H9 (cell line): ENCODE results near the gene TERB1. TPM values are rescaled to one million over a fixed set of nuclear protein-coding genes. Genes with fewer than 3 reads are reported as not detected.

Experiments used
- DNase-seq: peaks from one replicate; pipeline ENCODE4 v3.0.0-alpha.2; 2017
- H2AFZ ChIP-seq: one replicate; pipeline ENCODE4 v1.6.1; 2013; ENCODE audit warnings: mild to moderate bottlenecking, low read length, control low read depth, moderate library complexity
- H2AK5ac ChIP-seq: 2 replicates; pipeline ENCODE4 v1.6.1; 2013; ENCODE audit warnings: low read length, control low read depth, mixed read lengths; ENCODE audit not compliant: insufficient read length
- H2BK120ac ChIP-seq: one replicate; pipeline ENCODE4 v1.6.1; 2013; ENCODE audit warnings: low read depth, mild to moderate bottlenecking, low read length, control low read depth, inconsistent platforms; ENCODE audit not compliant: poor library complexity, severe bottlenecking
- H2BK12ac ChIP-seq: 2 replicates; pipeline ENCODE4 v1.6.1; 2013; ENCODE audit warnings: low read length, control low read depth, mixed read lengths, low read depth; ENCODE audit not compliant: insufficient read length
- H2BK15ac ChIP-seq: 2 replicates; pipeline ENCODE4 v1.6.1; 2013; ENCODE audit warnings: low read depth, low read length, control low read depth
- H2BK20ac ChIP-seq: one replicate; pipeline ENCODE4 v1.6.1; 2013; ENCODE audit warnings: low read depth, mild to moderate bottlenecking, low read length, control low read depth, inconsistent platforms; ENCODE audit not compliant: poor library complexity, severe bottlenecking
- H2BK5ac ChIP-seq: 2 replicates; pipeline ENCODE4 v1.6.1; 2013; ENCODE audit warnings: low read length, control low read depth, mixed read lengths; ENCODE audit not compliant: insufficient read length
- H3K14ac ChIP-seq: 2 replicates; pipeline ENCODE4 v1.6.1; 2013; ENCODE audit warnings: low read length, control low read depth; ENCODE audit not compliant: insufficient read depth
- H3K18ac ChIP-seq: 2 replicates; pipeline ENCODE4 v1.6.1; 2013; ENCODE audit warnings: low read depth, mild to moderate bottlenecking, mixed read lengths, low read length, control low read depth; ENCODE audit not compliant: insufficient read length
- H3K23ac ChIP-seq: 2 replicates; pipeline ENCODE4 v1.6.1; 2013; ENCODE audit warnings: low read length, control low read depth, mixed read lengths, low read depth; ENCODE audit not compliant: insufficient read length
- H3K23me2 ChIP-seq: 2 replicates; pipeline ENCODE4 v1.6.1; 2013; ENCODE audit warnings: low read depth, mild to moderate bottlenecking, mixed read lengths, low read length, control low read depth; ENCODE audit not compliant: insufficient read length, poor library complexity, severe bottlenecking
- H3K27ac ChIP-seq: 2 replicates; pipeline ENCODE4 v1.5.1; 2013; ENCODE audit warnings: low read length, control low read depth, mixed read lengths, low read depth; ENCODE audit not compliant: insufficient read length
- H3K27me3 ChIP-seq: 2 replicates; pipeline ENCODE4 v1.6.1; 2013; ENCODE audit warnings: low read length, control low read depth, inconsistent platforms; ENCODE audit not compliant: insufficient read depth
- H3K4ac ChIP-seq: 2 replicates; pipeline ENCODE4 v1.6.1; 2013; ENCODE audit warnings: low read depth, mild to moderate bottlenecking, control low read depth, inconsistent platforms, low read length, moderate library complexity
- H3K4me1 ChIP-seq: 2 replicates; pipeline ENCODE4 v1.6.1; 2013; ENCODE audit warnings: low read length, control low read depth, inconsistent platforms; ENCODE audit not compliant: insufficient read depth
- H3K4me2 ChIP-seq: 2 replicates; pipeline ENCODE4 v1.6.1; 2013; ENCODE audit warnings: low read length, control low read depth, mixed read lengths; ENCODE audit not compliant: insufficient read length, insufficient read depth
- H3K56ac ChIP-seq: 2 replicates; pipeline ENCODE4 v1.6.1; 2013; ENCODE audit warnings: low read depth, mild to moderate bottlenecking, mixed read lengths, low read length, control low read depth; ENCODE audit not compliant: insufficient read length
- H3K79me1 ChIP-seq: 2 replicates; pipeline ENCODE4 v1.6.1; 2013; ENCODE audit warnings: low read depth, mild to moderate bottlenecking, moderate library complexity, low read length, control low read depth, inconsistent platforms; ENCODE audit not compliant: insufficient read depth, poor library complexity, severe bottlenecking
- H3K79me2 ChIP-seq: 2 replicates; pipeline ENCODE4 v1.6.1; 2013; ENCODE audit warnings: low read length, control low read depth, inconsistent platforms; ENCODE audit not compliant: insufficient read depth
- H3K9ac ChIP-seq: 2 replicates; pipeline ENCODE4 v1.6.1; 2013; ENCODE audit warnings: low read length, control low read depth, mixed read lengths; ENCODE audit not compliant: insufficient read length; ENCODE audit errors: extremely low read depth
- H3K9me3 ChIP-seq: one replicate; pipeline ENCODE4 v1.6.1; 2013; ENCODE audit warnings: low read depth, low read length, inconsistent platforms; ENCODE audit not compliant: control insufficient read depth
- H3T11ph ChIP-seq: one replicate; pipeline ENCODE4 v1.6.1; 2013; ENCODE audit warnings: mild to moderate bottlenecking, low read length, control low read depth, inconsistent platforms
- H4K20me1 ChIP-seq: one replicate; pipeline ENCODE4 v1.6.1; 2013; ENCODE audit not compliant: control insufficient read depth, insufficient read length, insufficient read depth
- H4K5ac ChIP-seq: 2 replicates; pipeline ENCODE4 v1.6.1; 2013; ENCODE audit warnings: low read depth, mild to moderate bottlenecking, mixed read lengths, low read length, control low read depth; ENCODE audit not compliant: insufficient read length
- H4K8ac ChIP-seq: replicated peaks from 2 replicates; pipeline ENCODE4 v1.6.1; 2013; ENCODE audit warnings: low read length, control low read depth, mixed read lengths, low read depth; ENCODE audit not compliant: insufficient read length
- H4K91ac ChIP-seq: 2 replicates; pipeline ENCODE4 v1.6.1; 2013; ENCODE audit warnings: low read depth, mild to moderate bottlenecking, moderate library complexity, mixed read lengths, low read length, control low read depth; ENCODE audit not compliant: insufficient read length
- H3K27ac Mint-ChIP-seq, 3 experiments: 2 replicates in 2 of 3; 3 replicates in 1 of 3; pipeline ENCODE4 v1.8.0; 2020 to 2021; ENCODE audit warnings: mixed read lengths in 3 of 3, mild to moderate bottlenecking in 1 of 3, moderate library complexity in 1 of 3
- H3K27me3 Mint-ChIP-seq: 2 replicates; pipeline ENCODE4 v1.8.0; 2021; ENCODE audit warnings: low read depth, mild to moderate bottlenecking, moderate library complexity, mixed read lengths
- H3K36me3 Mint-ChIP-seq, 3 experiments: 2 replicates in 2 of 3; 3 replicates in 1 of 3; pipeline ENCODE4 v1.8.0; 2020 to 2021; ENCODE audit warnings: low read depth in 3 of 3, mixed read lengths in 3 of 3; ENCODE audit not compliant: insufficient read depth in 1 of 3
- H3K4me1 Mint-ChIP-seq, 2 experiments: 2 replicates each; pipeline ENCODE4 v1.8.0; 2020; ENCODE audit warnings: mixed read lengths in 2 of 2
- H3K4me3 Mint-ChIP-seq, 2 experiments: 2 replicates in 1 of 2; 3 replicates in 1 of 2; pipeline ENCODE4 v1.8.0; 2020 to 2021; ENCODE audit warnings: mild to moderate bottlenecking in 2 of 2, mixed read lengths in 2 of 2, moderate library complexity in 1 of 2
- H3K9me3 Mint-ChIP-seq, 2 experiments: 2 replicates in 1 of 2; 3 replicates in 1 of 2; pipeline ENCODE4 v1.8.0; 2020; ENCODE audit warnings: mild to moderate bottlenecking in 2 of 2, mixed read lengths in 2 of 2, moderate library complexity in 1 of 2
- total RNA-seq: library from RNA; stranded (reverse); gene quantifications from 2 replicates; pipeline ENCODE4 v1.2.1, GENCODE V29; 2021
- TF ChIP-seq, protein P1 (sequence below): fragments of 200-600 bp; sonication (generic); conservative IDR thresholded peaks from 3 replicates; pipeline ENCODE4 v1.8.0; 2021; ENCODE audit warnings: antibody characterized with exemption, mild to moderate bottlenecking

TERB1 gene
- total RNA-seq, 1 experiment from 2014 or later = not detected

DNA sequence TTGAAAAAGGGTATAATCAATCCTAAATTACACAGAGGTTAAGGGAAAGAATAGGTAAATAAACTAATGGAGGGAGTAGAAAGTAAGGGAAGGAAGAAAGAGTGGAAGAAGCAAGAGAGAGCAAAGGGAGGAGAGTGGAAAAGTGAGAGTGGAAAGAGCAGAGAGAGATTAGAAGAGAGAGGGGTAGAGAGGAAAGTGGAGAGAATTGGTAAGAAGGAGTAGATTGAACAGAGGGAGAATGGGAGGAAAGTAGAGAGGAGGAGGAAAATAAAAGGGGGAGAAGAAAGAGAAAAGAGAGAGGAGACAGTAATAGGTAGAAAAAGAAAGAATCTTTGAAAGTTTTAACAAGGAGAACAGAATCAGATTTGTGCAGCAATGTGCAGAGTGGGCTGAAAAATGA, 24.9 kb downstream of the TERB1 start:
- no peak overlapping the region for H3K9ac ChIP-seq
- H3K27ac ChIP-seq = no peak overlapping the region
- no peak overlapping the region for H2BK20ac ChIP-seq
- H3K9me3 ChIP-seq = no peaks in the 10 kb centered on the region
- no peak overlapping the region for H4K5ac ChIP-seq
- H3K27ac Mint-ChIP-seq = no peak overlapping the region
- no peaks in the 10 kb centered on the region for H3K23me2 ChIP-seq
- no peak overlapping the region for H2BK12ac ChIP-seq
- H3K23ac ChIP-seq = no peak overlapping the region
- no peak overlapping the region for H3K56ac ChIP-seq
- no peaks in the 10 kb centered on the region for H3K9me3 Mint-ChIP-seq
- no peaks in the 10 kb centered on the region for H3K27me3 Mint-ChIP-seq
- H4K8ac ChIP-seq = no peak overlapping the region
- H2BK120ac ChIP-seq = no peak overlapping the region
- H3K4me2 ChIP-seq = no peak overlapping the region
- no peak overlapping the region for H2AK5ac ChIP-seq
- H4K20me1 ChIP-seq = no peaks in the 10 kb centered on the region
- no peaks in the 10 kb centered on the region for H3K27me3 ChIP-seq
- H2AFZ ChIP-seq = no peak overlapping the region
- H2BK15ac ChIP-seq = no peak overlapping the region
- DNase-seq = no peak
- H3T11ph ChIP-seq = no peak overlapping the region
- H3K14ac ChIP-seq = no peak overlapping the region
- no peak overlapping the region for H2BK5ac ChIP-seq
- no peak overlapping the region for H4K91ac ChIP-seq
- H3K4me1 Mint-ChIP-seq = no peaks in the 10 kb centered on the region
- no peak overlapping the region for H3K4me3 Mint-ChIP-seq
- no peak overlapping the region for H3K18ac ChIP-seq
- H3K4ac ChIP-seq = no peak overlapping the region
- no peaks in the 10 kb centered on the region for H3K4me1 ChIP-seq
- TF ChIP-seq, protein P1, sequence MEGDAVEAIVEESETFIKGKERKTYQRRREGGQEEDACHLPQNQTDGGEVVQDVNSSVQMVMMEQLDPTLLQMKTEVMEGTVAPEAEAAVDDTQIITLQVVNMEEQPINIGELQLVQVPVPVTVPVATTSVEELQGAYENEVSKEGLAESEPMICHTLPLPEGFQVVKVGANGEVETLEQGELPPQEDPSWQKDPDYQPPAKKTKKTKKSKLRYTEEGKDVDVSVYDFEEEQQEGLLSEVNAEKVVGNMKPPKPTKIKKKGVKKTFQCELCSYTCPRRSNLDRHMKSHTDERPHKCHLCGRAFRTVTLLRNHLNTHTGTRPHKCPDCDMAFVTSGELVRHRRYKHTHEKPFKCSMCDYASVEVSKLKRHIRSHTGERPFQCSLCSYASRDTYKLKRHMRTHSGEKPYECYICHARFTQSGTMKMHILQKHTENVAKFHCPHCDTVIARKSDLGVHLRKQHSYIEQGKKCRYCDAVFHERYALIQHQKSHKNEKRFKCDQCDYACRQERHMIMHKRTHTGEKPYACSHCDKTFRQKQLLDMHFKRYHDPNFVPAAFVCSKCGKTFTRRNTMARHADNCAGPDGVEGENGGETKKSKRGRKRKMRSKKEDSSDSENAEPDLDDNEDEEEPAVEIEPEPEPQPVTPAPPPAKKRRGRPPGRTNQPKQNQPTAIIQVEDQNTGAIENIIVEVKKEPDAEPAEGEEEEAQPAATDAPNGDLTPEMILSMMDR = no peak
- no peaks in the 10 kb centered on the region for H3K79me2 ChIP-seq
- H3K79me1 ChIP-seq = no peaks in the 10 kb centered on the region
- H3K36me3 Mint-ChIP-seq = no peaks in the 10 kb centered on the region
